GM18502 (cell line): ENCODE measurements around the gene CPSF6.
"Not testable (repeated sequence)": the region's sequence is repeated elsewhere in the genome, so short reads cannot be mapped to it uniquely, and the experiment has no call there.

Source experiments
- ATAC-seq: cut with Tn5 transposase; IDR thresholded peaks from one replicate; pipeline ENCODE4 v1.9.1; 2021; ENCODE audit warnings: mild to moderate bottlenecking; ENCODE audit not compliant: unreplicated experiment, poor library complexity

The CPSF6 gene

DNA sequence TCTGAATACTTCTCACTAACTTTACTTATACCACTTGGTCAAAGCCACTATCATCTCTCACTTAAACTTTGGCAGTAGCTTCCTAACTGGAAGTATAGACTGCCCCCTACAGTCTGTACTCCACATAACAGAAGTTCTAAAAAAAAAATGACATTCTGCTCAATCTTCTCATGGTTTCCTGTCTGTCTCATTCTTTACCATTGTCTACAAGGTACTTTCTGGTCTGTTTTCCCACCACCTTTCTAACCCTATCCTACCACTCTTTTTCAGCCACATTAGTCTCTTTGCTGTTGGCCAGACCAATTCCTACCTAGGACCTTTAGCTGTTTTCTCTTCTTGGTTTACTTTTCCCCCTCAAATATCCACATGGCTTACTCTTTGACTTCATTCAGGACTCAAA is 14.7 kb downstream of the CPSF6 start:
- ATAC-seq, result peak; percentile 63

DNA sequence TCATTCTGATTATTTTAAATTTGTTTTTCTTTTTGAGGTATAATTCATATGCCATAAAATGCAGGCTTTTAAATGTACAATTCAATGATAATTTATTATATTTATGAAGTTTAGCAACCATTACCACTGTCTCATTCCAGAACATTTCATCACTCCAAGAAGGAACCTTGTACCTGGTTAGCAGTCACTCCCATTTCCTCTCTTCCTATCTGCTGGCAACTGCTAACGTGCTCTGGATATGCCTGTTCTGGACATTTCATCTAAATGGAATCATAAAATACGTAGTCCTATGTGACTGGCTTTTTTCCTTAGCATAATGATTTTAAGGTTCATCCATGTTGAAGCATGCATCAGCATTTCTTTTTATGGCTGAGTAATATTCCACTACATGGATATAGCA is 15.5 kb downstream of the CPSF6 start:
- no peak for ATAC-seq

DNA sequence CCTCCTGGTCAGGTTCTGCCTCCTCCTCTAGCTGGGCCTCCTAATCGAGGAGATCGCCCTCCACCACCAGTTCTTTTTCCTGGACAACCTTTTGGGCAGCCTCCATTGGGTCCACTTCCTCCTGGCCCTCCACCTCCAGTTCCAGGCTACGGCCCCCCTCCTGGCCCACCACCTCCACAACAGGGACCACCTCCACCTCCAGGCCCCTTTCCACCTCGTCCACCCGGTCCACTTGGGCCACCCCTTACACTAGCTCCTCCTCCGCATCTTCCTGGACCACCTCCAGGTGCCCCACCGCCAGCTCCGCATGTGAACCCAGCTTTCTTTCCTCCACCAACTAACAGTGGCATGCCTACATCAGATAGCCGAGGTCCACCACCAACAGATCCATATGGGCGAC is 19.3 kb downstream of the CPSF6 start:
- ATAC-seq, result no peak

DNA sequence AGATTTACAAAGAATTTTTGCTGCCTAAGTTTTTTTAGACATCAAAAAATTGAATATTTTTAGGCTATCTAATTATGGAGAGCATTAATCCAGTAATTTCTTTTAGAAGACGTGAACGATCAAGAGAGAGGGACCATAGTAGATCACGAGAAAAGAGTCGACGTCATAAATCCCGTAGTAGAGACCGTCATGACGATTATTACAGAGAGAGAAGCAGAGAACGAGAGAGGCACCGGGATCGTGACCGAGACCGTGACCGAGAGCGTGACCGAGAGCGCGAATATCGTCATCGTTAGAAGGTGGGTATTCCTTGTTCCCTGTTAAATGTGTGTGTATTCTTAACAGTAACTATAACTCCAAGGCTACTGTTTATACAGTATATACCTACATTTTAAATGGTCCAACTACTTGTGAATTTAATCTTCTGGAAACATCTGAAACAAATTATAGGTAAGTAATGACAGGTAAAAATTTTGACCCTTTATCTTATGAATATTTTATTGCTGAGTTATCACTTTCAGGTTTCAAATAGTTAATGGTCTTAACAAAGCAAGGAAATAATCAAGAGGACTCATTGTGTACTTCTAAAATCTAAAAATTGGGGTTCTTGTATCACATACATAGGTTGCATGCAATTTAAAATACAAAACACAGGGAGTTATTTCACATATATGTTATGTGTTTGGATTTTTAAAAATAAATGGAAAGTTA is 23.1 kb downstream of the CPSF6 start:
- ATAC-seq, result no peak

DNA sequence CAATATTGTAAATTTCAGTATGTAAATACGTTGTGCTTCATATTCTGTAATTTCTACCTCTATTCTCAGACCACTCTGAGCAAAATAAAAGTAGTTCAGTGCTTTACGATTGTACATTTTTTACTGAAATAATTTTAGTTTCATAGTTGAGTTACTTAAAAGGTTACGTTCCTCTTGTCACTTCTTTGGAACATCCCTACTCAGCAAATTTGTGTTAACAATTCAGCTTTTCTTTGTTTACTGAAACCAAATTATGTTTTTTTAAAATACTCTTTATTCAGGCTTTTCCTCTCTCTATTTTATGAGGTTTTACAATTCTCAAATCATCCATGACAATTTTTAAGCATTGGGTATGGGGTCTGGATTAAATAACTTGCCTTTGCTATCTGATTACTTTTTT is 25.8 kb downstream of the CPSF6 start:
- no peak for ATAC-seq

DNA sequence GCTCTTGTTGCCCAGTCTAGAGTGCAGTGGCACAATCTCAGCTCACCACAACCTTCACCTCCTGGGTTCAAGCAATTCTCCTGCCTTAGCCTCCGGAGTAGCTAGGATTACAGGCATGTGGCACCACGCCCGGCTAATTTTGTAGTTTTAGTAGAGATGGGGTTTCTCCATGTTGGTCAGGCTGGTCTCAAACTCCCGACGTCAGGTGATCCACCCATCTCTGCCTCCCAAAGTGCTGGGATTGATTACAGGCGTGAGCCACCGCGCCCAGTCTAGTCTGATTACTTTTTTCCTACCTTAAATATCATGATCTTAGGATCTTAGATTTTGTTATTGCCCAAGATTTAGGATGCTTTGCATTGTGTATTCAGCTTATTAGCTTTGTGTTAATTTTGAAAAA is 26.3 kb downstream of the CPSF6 start:
- ATAC-seq, result not testable (repeated sequence)

GRCh38 chr12:69266036-69266635 is 26.8 kb downstream of the CPSF6 start:
- ATAC-seq, result no peak

GRCh38 chr12:69269736-69270135 is 30.4 kb downstream of the CPSF6 start:
- no peak for ATAC-seq

DNA sequence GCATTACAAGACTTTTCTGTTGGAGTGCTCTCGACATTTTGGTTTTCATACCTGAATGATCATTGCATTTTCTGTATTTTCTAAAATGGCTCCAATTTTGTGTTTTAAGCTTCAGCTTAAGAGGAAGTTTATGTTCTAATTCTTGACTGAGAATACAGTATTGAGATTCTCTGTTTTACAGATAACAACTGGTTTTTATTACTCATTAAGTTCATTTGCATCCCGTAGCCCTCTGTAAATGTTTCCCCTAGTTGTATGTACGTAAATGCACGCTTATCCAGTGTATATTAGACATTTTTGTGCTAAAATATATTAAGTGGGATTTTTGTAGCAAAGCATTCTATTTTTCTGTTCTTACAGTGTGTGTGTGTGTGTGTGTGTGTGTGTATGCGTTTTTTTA is 33.1 kb downstream of the CPSF6 start:
- ATAC-seq, result no peak

GRCh38 chr12:69274861-69275260 is 35.5 kb downstream of the CPSF6 start:
- ATAC-seq, result no peak

GRCh38 chr12:69275471-69275891 is 36.1 kb downstream of the CPSF6 start:
- ATAC-seq, result no peak

DNA sequence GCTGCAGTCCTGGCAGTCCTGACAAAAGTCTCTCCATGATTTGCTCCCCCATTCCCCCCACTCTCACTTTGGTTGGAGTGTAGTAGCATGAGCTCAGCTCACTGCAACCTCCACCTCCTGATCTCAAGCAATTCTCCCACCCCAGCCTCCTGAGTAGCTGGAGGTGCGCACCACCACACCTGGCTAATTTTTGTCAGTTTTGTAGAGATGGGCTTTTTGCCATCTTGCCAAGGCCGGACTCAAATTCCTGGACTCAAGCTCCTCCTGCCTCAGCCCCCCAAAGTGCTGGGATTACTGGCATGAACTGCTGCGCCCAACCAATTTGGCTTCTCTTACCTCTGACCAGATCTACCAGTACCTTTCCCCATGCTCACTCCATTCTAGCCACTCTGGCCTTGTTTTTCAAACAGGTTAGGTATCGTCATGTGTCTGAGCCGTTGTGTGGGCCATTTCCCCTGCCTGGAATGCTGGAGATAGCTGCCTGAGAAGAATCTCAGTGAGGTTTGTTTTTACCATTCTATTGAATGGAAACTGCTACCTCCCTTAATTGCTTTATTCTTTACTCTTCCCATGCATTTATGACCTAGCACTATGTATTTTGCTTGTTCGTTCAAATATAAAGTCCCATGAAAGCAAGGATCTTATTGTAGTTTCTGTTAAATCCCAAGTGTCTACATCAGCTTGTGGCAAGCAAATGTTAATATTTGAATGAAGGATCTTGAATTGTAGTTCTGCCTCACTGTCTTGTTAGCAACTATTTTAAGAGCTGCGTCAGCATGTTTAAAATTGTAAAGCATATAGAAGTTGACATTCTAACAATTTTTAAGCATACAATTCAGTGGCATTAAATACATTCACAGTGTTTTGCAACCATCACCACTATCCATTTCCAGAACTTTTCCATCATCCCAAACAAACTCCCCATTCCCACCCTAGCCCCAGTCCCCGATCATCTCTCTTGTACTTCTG is 39.7 kb downstream of the CPSF6 start:
- ATAC-seq, result no peak

DNA sequence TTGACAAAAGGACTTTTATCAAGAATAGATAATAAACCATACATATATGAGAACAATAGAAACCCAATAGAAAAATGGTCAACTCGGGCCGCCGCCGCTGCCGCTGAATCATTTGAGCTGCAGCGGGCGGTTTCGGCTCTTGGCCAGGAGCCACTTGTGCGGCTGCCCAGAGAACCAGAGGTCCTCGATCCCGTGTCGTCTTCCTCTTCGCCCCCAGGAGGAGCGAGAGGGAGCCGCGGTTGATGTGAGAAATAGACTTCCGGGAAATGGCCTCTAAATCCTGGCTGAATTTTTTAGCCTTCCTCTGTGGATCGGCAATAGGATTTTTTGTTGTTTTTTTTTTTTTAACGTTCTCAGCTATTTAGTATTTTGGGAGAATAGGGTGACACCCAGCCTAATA is 44.8 kb downstream of the CPSF6 start:
- peak; percentile 65 for ATAC-seq

- ATAC-seq, result no peak
Measured at GRCh38 chr12:69287556-69287955, 48.2 kb downstream of the CPSF6 start.

GRCh38 chr12:69290545-69291277 is 51.3 kb downstream of the CPSF6 start:
- peak; percentile 100 for ATAC-seq

DNA sequence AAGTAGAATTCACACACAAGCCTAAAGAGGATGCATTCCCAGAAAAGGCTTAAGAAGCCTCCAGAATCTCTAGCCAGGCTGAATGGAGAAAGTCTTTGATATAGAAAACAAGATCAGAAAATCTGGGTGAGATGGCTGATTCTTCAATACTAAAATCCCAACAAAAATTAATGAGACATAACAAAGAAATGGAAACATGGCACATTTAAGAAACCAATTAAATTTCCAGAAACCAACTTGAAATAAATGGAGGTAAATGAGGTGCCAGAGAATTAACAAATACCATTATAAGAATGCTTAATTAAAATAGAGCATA is 51.9 kb downstream of the CPSF6 start:
- ATAC-seq, result no peak

- no peak for ATAC-seq
Measured at GRCh38 chr12:69298133-69298532, 58.8 kb downstream of the CPSF6 start.

DNA sequence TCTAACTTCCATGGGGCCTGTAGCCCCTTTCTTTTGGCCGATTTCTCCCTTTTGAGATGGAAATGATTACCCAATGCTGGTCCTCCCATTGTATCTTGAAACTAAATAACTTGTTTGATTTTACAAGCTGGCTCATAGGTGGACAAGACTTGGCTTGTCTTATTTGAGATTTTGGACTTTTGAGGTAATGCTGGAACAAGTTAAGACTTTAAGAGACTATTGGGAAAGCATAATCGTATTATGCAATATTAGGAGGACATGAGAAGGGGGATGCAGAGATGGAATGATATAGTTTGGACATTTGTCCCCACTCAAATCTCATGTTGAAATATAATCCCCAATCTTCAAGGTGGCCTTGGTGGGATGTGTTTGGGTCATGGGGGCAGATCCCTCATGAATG is 59.6 kb downstream of the CPSF6 start:
- no peak for ATAC-seq

DNA sequence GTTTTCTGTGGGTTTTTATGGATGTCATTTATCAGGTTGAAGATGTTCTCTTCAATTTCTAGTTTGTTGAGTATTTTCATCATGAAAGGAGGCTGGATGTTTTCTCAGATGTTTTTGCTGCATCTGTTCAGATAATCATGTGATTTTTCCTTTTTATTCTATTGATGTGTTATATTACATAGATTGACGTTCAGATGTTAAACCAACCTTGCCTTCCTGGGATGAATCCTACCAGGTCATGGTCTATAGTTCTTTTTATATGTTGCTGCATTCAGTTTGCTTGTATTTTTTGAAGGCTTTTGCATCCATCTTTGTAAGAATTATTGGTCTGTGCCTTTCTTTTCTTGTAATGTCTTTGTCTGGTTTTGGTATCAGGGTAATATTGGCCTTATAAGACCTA is 64.9 kb downstream of the CPSF6 start:
- no peak for ATAC-seq

GRCh38 chr12:69309461-69309860 is 70.1 kb downstream of the CPSF6 start:
- ATAC-seq, result no peak

- ATAC-seq, result no peak
Measured at GRCh38 chr12:69313209-69313608, 73.8 kb downstream of the CPSF6 start.
